KG1 (cell line): ENCODE measurements around the gene ANKS4B.
"Not testable (repeated sequence)": the region's sequence is repeated elsewhere in the genome, so short reads cannot be mapped to it uniquely, and the experiment has no call there.

Experiments
- DNase-seq: peaks from one replicate; lab custom pipeline; 2025; lab: John Stamatoyannopoulos, UW

ANKS4B gene

DNA sequence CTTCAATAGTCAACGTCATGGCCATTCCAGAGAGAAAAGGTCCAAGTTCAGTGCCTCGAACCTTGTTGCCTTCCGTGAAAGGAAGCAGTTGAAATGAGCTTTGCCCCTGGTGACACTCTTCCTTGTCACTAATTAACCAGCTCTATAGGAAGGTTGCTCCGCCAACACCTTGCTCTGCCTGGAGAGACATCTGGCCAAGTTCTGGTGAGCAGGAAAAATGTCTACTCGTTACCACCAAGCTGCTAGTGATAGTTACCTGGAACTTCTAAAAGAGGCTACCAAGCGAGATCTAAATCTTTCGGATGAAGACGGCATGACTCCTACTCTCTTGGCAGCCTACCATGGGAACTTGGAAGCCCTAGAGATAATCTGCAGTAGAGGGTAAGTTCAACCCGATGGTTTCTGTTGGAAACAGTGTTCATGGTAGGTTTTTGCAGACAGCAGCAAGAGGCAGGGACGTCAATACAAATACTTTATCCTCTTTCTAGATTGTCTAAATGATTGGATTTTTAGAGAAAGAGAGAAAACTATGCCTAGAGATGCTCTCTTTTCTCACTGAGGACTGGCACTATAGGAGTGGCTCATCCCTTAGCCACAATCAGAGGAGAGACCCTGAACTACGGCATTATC lies at the start of gene ANKS4B:
TSS of gene ANKS4B (plus strand) at position 179 of the 630 bp plus-strand sequence. CDS start at position 218, 39 bp downstream.
- DNase-seq: no peak

- no peak for DNase-seq
Measured at GRCh38 chr16:21183995-21184394, 49.5 kb upstream of the ANKS4B start.

GRCh38 chr16:21184834-21185233 lies 48.7 kb upstream of the ANKS4B start:
- no peak for DNase-seq

DNA sequence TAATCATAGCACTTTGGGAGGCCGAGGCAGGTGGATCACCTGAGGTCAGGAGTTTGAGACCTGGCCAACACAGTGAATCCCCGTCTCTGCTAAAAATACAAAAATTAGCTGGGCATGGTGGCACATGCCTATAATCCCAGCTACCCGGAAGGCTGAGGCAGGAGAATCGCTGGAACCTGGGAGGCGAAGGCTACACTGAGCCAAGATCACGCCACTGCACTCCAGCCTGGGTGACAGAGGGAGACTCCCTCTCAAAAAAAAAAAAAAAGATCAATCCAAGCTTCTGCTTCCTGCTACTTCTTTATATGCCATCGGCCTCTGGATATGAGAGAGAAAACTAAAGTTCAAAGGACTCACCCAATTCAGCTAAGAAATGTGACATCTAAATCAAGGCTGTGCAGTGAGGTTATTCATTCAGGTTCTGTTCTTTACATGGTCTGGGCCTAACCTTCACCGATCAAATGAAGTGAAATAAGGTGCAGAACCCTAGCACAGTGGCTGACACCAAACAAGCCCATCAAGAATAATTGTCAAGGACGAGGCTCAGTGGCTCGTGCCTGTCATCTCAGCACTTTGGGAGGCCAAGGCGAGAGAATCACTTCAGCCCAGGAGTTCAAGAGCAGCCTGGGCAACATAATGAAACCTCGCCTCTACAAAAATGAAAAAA lies 47.7 kb upstream of the ANKS4B start:
- DNase-seq: no peak

DNA sequence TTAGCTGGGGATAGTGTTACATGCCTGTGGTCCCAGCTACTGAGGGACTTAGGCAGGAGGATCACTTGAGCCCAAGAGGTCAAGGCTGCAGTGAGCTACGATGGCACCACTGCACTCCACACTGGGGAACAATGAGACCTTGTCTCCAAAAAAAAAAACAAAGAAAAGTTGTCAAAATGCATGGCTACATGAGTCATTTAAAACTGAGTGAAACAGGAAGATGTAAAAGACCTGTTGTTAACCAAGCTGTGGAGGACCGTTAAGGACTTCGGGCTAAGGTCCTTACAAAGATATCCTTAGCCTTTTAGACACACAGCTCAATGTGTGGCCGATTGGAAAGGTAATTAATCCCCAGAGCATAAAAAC lies 47.2 kb upstream of the ANKS4B start:
- no peak for DNase-seq

DNA sequence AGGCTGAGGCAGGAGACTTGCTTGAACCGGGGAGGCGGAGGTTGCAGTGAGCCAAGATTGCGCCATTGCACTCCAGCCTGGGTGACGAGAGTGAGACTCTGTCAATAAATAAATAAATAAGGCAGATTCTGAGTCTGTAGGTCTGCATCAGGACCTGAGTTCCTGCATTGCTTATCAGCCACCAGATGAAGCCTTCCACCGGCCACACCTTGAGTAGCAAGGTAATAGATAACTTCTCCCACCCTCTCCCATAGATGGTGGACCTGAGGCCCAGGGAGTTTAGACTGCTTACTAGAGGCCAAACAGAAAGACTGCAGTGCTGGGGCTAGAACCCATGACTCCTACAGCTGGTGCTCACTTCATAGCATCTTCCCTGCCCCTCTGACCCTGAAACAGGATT lies 44.2 kb upstream of the ANKS4B start:
- DNase-seq: no peak

- no peak for DNase-seq
Measured at GRCh38 chr16:21190013-21190412, 43.5 kb upstream of the ANKS4B start.

DNA sequence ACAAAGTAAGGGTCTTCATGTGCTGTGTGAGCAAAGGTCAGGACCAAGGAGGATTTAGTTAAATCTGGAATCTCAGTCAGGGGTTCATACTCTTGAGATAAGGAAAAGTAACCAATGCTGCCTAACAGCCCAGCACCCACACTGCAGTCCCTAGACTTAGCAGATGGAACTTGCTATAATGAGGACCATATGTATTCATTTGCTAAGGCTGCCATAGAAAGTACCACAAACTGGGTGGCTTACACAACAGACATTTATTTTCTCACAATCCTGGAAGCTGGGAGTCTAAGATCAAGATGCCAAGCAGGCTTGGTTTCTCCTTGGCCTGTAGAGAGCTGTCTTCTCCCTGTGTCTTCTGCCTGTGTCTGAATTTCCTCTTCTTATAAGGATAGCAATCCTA lies 42.9 kb upstream of the ANKS4B start:
- no peak for DNase-seq

DNA sequence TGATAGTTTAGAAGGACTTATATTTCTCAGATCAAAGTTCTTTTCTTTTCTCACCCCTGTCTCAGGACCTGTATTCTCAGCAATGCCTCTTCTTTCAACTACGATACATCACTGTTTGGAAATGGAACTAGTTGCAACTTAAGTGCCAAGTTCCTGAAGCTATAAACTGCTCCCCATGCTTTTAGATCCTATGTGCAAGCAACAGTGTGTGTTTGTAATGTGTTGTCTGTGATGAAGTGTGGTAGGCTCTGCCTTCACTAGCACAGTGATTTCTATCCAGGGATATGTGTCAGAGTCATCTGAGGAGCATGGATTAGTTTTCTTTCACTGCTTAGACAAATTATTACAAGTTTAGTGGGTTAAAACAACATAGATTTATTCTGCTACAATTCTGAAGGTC lies 40.5 kb upstream of the ANKS4B start:
- DNase-seq: no peak

DNA sequence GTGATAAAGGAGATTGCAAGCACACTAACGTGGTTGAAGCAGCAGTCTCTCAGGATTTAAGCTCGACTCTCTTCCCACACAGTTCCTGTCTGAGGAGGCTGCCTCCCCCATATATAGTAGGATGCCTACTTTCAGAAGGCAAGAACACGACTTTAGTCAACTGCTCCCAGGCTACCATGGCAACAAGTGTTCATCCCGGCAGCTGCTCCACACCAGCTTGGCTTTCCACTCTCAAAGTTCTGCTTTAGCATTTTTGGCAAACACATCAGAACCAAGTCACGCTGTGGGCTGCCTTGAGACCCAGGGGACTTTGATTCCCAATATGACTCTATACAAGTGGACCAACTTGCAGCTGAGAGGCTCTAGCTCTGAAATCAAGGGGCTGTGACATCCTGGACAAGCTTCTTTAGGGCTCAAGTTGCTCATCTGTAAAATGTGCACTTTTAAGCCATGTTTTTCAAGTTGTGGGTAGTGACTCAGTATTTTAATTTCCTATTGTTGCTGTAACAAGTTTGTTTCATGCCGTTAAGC lies 38.7 kb upstream of the ANKS4B start:
- DNase-seq: no peak

- not testable (repeated sequence) for DNase-seq
Measured at GRCh38 chr16:21195330-21195729, 38.2 kb upstream of the ANKS4B start.

GRCh38 chr16:21197112-21197511 lies 36.4 kb upstream of the ANKS4B start:
- no peak for DNase-seq

- DNase-seq: no peak
Measured at GRCh38 chr16:21197621-21198020, 35.9 kb upstream of the ANKS4B start.

DNA sequence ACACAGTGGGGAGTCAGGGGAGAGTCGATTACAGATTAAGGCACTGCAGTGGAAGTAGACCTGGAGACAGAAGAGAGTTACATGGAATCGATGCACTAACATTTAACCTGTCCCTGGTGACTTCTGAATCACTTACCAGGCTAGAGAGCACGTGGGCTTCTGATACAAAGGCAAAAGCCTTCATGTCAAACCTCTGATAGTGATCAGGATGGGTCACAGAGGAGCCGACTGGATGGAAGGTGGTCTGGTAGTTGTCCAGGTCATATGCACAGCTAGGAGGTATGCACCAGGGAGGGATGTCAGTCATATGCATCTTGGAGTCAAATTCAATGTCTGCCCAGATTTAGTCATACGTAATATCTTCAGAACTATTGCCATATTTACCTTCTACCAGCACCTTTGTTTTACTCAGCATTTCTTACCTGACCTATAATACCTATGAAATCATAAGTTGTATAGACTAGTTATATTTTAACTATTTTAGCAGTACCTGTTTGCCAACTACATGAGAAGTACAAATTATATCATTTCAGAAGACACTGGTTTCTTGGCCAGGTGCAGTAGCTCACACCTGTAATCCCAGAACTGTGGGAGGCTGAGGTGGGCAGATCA lies 33.8 kb upstream of the ANKS4B start:
- no peak for DNase-seq

DNA sequence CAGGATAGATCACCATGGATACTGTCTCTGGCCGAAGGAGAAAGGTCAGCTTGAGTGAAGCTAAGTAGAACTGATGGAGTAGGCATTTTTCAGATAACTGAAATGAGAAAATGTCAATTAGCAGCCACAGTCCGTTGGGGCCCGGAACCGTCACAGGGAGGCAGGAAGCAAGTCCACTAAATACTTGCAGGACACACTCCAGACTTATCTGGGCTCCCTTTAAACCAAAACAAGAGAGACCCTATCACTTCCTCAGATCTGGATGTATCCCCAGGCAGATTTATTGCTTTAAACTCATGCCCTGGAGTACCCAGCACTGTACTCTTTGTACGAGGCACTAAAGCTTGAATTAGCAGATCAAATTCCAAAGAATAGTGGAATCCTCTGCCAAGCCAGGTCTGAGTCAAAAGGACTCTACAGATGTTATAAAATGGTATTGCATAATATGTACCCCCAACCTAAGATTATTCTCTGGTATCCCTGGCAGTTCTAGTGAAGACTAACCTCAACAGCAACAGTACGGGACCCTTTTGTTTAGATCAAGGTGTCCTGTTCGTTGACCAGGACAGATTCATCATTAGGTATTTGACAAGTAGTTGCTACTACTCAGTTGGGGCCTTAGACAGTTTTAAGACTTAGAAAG lies 30.2 kb upstream of the ANKS4B start:
- no peak for DNase-seq

DNA sequence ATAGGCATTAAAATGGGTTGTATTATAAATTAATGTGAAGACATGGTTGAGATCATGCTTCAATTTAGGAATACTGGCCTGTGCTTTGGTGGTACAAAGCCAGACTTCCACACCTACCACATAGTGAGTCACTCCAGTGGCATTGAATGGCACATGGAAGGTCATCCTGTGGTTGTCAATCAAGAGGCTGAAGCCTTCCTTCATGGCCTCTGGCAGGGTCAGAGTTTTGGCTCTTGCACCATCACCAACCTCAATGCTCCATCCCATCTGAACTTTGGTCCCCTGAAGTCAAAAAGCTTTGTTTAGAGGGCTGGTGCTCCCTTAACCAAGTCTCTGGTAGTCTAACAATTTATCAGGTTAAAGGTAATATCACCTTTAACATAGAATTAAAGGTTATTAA lies 28.2 kb upstream of the ANKS4B start:
- no peak for DNase-seq

DNA sequence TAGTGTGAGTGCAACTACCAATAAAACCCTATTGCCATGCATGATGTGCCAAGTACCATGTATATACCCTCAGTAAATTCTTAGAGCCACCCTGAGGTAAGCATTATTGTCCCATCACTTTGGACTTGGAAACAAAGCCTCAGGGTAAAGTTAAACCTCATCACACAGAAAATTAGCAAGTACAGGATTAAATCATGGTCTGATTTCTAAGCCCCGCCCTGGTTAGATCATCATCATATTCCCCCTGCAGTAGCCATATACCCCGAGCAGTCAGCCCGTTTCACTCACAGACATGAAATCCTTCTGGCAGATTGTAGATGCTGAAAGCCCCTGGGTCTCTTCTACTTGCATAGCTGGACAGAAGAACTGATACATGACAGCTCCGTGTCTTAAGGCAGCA lies 26.9 kb upstream of the ANKS4B start:
- no peak for DNase-seq

DNA sequence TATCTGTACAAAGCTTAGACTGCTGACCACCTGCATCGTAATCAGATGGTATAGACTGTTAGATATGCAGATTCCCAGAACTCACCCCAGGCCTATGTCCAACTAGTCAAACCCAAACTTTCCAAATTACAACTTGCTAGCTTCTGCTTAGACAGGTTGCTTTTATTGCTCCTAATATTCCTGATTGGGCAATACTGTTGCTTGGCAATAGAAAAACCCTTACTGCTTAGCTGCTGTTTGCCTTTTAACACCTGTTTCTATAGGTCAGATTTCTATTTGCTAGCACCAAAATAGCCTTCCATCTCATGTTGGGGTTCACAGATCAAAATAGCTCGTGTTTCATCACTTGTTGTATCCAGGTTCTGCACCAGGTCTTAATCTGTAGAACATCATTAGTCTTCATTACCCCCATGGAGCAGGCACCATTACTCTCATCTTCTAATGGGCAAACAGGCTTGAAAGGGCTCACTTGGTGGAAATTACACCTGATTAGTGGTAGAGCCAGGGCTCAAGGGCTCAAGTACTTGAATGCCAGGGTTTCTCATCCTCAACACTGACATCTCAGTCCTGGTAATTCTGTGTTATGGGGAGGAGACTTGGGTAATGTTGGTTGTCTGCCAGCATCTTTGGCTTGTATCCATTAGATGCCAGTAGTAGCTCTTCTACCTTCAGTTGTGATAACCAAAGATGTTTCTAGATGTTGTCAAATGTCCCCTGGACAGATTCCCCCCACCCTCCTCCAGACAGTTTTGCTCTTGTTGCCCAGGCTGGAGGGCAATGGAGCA lies 24.9 kb upstream of the ANKS4B start:
- no peak for DNase-seq

DNA sequence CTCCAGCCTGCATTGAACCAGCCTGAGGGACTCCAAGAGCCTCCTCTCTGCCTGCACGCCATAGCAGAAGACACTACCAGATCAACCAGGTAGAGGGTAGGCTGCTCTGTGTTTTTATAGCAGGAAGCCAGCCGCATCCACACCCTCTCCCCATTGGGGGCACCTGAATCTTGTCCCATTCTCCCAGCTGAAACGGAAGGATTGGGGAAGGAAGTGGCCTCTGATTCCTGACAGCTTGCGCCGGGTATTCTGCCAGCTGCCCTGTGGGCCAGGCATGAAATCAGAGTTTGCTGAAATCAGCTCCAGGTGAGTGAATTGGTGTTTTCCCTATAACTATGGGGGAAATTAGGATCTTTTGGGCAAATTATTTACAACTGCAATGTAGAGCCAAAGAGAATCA lies 22.0 kb upstream of the ANKS4B start, which contains the start of gene ZP2:
TSS of gene ZP2 (minus strand) at position 89 of the 400 bp plus-strand sequence. CDS start at position 62, 27 bp downstream.
- DNase-seq: no peak

- no peak for DNase-seq
Measured at GRCh38 chr16:21214086-21214485, 19.4 kb upstream of the ANKS4B start.

DNA sequence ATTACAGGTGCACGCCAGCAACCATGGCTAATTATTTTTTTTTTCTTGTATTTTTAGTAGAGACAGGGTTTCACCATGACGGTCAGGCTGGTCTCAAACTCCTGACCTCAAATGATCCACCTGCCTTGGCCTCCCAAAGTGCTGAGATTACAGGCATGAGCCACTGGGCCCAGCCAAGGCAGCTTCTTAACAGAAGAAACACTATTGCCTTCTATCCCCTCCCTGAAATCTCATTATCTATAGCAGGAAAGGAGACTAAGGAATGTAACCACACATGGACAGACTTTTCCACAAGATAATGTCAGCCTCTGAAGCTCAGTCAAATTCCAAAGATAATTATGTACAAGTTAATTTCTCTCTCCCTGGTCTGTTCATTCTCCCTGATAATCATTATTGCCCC lies 16.4 kb upstream of the ANKS4B start:
- no peak for DNase-seq

DNA sequence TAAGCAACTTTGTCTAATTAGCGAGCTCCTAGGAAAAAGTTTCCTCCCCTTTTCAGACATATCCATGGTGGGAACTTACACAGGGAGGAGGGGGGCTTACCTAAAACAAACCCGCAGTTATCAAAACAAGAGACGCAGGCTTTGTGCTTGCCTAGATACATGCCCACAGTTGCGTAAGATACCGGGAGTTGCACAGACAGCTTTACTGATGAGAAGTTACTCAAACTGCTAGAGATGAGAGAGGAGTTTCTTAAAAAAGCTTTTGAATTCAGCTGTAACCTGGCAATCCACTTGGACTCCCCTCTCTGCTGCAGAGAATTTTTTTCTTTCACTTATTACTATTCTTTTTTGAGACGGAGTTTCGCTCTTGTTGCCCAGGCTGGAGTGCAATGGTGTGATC lies 15.3 kb upstream of the ANKS4B start:
- DNase-seq: no peak
